Fibroblast of mammary gland (primary cell): ENCODE measurements around the gene EHHADH.
A peak's percentile ranks its signal among the peaks of the same experiment; 100 is the strongest.

ENCODE experiments used
- DNase-seq: peaks from one replicate; pipeline ENCODE4 v3.0.0-alpha.2; 2010; ENCODE audit warnings: low read depth
- H3K4me3 ChIP-seq: 2 replicates; pipeline ENCODE4 v1.5.1; 2011; ENCODE audit warnings: low read depth, mild to moderate bottlenecking, low read length, moderate library complexity; ENCODE audit not compliant: control insufficient read depth
- CTCF ChIP-seq: conservative IDR thresholded peaks from 2 replicates; pipeline ENCODE4 v1.5.1; 2011; ENCODE audit warnings: low read depth, low read length, inconsistent platforms; ENCODE audit not compliant: control insufficient read depth, insufficient read depth

The EHHADH gene

GRCh38 chr3:185280572-185281365 is 26.9 kb upstream of the EHHADH start:
- no peak overlapping the region for H3K4me3 ChIP-seq
- DNase-seq = peak; percentile 74
- TF ChIP-seq CTCF = peak; percentile 81

- no peak overlapping the region for H3K4me3 ChIP-seq
- TF ChIP-seq CTCF = no peak
- no peak for DNase-seq
Measured at GRCh38 chr3:185279587-185280138, 25.8 kb upstream of the EHHADH start.

GRCh38 chr3:185276415-185276814 is 22.6 kb upstream of the EHHADH start:
- TF ChIP-seq CTCF = no peak
- H3K4me3 ChIP-seq = no peak overlapping the region
- no peak for DNase-seq

GRCh38 chr3:185272033-185272432 is 18.2 kb upstream of the EHHADH start:
- DNase-seq = peak; percentile 43
- H3K4me3 ChIP-seq = no peak overlapping the region
- no peak for TF ChIP-seq CTCF

- H3K4me3 ChIP-seq = no peak overlapping the region
- no peak for TF ChIP-seq CTCF
- DNase-seq = no peak
Measured at GRCh38 chr3:185270956-185271332, 17.1 kb upstream of the EHHADH start.

GRCh38 chr3:185270262-185270955 is 16.6 kb upstream of the EHHADH start:
- DNase-seq = peak; percentile 24
- no peak overlapping the region for H3K4me3 ChIP-seq
- TF ChIP-seq CTCF = peak; percentile 54
